ENCODE measurements around the gene VTI1A.
"Not testable (repeated sequence)": the region's sequence is repeated elsewhere in the genome, so short reads cannot be mapped to it uniquely, and the experiment has no call there.

VTI1A gene

GRCh38 chr10:112723876-112724275 lies 276.9 kb downstream of the VTI1A start:
- no peak for DNase-seq (ENCODE audit: low read depth)

GRCh38 chr10:112724404-112724991 lies 277.5 kb downstream of the VTI1A start:
- DNase-seq (ENCODE audit: low read depth) = no peak

- no peak for DNase-seq (ENCODE audit: low read depth)
These were observed 281.3 kb downstream of the VTI1A start for GRCh38 chr10:112728118-112728883.

- DNase-seq (ENCODE audit: low read depth) = no peak
These were observed 282.0 kb downstream of the VTI1A start for GRCh38 chr10:112728997-112729396.

- not testable (repeated sequence) for DNase-seq (ENCODE audit: low read depth)
These were observed 284.4 kb downstream of the VTI1A start for GRCh38 chr10:112731450-112731849.

- DNase-seq (ENCODE audit: low read depth) = no peak
These were observed 285.4 kb downstream of the VTI1A start for GRCh38 chr10:112732277-112732921.

- no peak for DNase-seq (ENCODE audit: low read depth)
These were observed 288.2 kb downstream of the VTI1A start for GRCh38 chr10:112735041-112735695.

- no peak for DNase-seq (ENCODE audit: low read depth)
These were observed 291.9 kb downstream of the VTI1A start for GRCh38 chr10:112738606-112739591.

GRCh38 chr10:112739592-112740353 lies 292.8 kb downstream of the VTI1A start:
- no peak for DNase-seq (ENCODE audit: low read depth)

GRCh38 chr10:112741830-112742402 lies 294.9 kb downstream of the VTI1A start:
- DNase-seq (ENCODE audit: low read depth) = no peak

GRCh38 chr10:112744181-112745096 lies 297.4 kb downstream of the VTI1A start:
- no peak for DNase-seq (ENCODE audit: low read depth)

- no peak for DNase-seq (ENCODE audit: low read depth)
These were observed 299.3 kb downstream of the VTI1A start for GRCh38 chr10:112746329-112746728.

GRCh38 chr10:112750427-112751167 lies 303.6 kb downstream of the VTI1A start:
- DNase-seq (ENCODE audit: low read depth) = no peak

GRCh38 chr10:112751651-112752050 lies 304.6 kb downstream of the VTI1A start:
- DNase-seq (ENCODE audit: low read depth) = no peak

- DNase-seq (ENCODE audit: low read depth) = no peak
These were observed 305.3 kb downstream of the VTI1A start for GRCh38 chr10:112752288-112752687.

GRCh38 chr10:112753961-112754411 lies 307.0 kb downstream of the VTI1A start:
- no peak for DNase-seq (ENCODE audit: low read depth)

GRCh38 chr10:112755446-112756234 lies 308.6 kb downstream of the VTI1A start:
- DNase-seq (ENCODE audit: low read depth) = no peak

- no peak for DNase-seq (ENCODE audit: low read depth)
These were observed 309.2 kb downstream of the VTI1A start for GRCh38 chr10:112756235-112756527.

Measured in HS-5 (cell line).